Stimulated activated CD4-positive, alpha-beta T cell treated with anti-CD3 and anti-CD28 coated beads, Interleukin-1b, Interleukin-23, amount 100 ng/mL, for 24 hours (primary cell): ENCODE results near the gene METTL16.
"Not testable (repeated sequence)": the region's sequence is repeated elsewhere in the genome, so short reads cannot be mapped to it uniquely, and the experiment has no call there.

ENCODE experiments used
- DNase-seq, 4 experiments: peaks; one replicate each; pipeline ENCODE4 v3.0.0-alpha.2; 2020; ENCODE audit warnings: low read depth in 4 of 4, low spot score in 1 of 4

METTL16 gene, protein sequence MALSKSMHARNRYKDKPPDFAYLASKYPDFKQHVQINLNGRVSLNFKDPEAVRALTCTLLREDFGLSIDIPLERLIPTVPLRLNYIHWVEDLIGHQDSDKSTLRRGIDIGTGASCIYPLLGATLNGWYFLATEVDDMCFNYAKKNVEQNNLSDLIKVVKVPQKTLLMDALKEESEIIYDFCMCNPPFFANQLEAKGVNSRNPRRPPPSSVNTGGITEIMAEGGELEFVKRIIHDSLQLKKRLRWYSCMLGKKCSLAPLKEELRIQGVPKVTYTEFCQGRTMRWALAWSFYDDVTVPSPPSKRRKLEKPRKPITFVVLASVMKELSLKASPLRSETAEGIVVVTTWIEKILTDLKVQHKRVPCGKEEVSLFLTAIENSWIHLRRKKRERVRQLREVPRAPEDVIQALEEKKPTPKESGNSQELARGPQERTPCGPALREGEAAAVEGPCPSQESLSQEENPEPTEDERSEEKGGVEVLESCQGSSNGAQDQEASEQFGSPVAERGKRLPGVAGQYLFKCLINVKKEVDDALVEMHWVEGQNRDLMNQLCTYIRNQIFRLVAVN

DNA sequence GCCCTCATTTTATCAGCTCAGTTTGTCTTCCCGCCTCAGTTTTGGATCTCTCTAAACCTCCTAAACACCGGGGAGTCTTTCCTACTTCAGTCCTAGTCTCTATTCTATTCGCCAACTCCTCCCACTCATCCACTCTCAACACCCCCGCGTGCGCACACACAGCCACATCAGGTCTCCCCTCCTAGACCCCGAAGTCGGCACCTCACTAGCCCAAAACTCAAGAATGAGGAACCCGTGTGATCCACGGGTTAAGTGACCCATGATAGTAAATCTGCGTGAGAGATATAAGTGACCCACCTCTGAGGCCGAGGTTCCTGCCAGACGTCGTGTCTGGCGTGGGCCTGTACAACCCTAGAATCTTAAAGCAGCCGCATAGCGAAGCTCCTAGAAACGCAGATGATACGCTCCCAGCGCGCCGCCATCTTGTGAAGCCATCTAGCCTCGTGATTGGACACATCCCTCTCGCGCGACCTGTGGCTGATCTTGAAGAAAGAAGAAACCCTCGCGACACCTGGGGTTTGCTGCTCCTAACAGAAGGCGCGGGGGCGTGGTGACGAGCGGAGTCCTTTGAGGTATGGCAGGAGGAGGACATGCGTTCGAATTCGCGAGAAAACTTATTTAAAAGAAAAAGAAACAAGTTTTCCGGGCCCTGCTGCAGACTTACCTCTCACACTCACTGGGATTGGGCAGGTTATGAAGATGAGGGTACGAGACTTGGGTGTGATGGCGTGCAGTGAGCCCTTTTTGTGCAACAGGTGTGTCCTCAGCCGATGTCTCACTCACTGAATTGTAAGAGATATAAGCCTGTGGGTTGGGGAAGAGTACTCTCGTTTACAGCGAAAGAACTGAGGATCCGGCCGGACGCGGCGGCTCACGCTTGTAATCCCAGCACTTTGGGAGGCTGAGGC is at the start of gene METTL16:
TSS of gene METTL16 (minus strand) at position 427 of the 908 bp plus-strand sequence. CDS start 9,557 bp downstream, outside the sequence.
- DNase-seq = peak; percentile 93 to 99 (median 96)

DNA sequence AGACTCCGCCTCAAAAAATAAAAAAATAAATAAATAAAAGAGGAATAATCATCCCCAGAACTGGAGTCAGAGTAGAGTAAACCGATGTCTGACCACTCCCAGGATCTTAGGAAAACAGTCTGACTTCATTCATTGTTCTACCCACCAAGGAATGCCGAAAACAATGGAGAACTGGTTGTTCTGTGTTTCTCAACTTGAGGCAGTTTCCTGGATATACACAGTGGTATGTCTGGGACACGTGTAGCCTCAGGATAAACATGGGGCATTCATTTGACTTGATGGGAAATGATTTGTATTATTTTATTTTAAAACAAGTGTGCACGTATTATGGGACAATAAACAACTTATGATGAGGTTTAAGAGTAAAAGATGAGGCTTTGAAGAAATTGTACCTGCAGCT is 49.0 kb upstream of the METTL16 start:
- DNase-seq = no peak

DNA sequence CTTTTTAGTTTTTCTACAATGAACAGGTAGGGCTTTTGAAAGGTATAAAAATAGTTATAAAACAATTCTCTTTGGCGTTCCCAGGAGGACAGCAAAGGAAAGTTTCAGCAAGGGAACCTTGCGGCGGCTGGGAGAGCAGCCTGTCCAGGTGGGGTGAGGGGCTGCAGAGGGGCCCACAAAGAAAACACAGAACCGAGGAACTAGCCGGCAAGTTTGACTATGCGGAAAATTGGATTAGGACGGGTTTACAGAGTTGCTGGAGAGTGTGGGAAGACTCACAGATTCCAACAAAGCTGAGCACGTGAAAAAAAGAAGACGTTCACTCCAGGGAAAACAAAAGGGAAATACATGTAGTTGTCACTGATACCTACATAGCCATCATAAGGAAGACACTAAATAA is 40.2 kb upstream of the METTL16 start:
- DNase-seq = no peak

DNA sequence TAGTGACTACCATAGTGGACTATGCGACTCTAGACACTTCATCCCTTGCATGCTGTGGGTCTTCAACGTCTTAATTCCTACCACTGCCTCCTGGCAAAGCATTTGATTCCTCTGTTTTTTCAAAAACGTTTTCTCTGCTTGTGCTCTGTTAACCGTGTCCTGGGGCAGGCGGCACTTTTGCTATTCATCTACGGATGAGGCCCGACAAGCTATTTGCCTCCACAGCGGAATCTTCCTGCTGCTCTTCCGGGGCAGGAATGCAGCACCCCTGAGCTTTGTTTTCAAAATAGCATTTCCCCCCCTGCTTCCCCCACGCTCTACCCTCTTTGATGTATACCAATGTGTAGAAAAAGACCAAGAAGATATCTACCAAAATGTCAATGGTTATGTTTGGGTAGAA is 39.8 kb upstream of the METTL16 start:
- DNase-seq = no peak

DNA sequence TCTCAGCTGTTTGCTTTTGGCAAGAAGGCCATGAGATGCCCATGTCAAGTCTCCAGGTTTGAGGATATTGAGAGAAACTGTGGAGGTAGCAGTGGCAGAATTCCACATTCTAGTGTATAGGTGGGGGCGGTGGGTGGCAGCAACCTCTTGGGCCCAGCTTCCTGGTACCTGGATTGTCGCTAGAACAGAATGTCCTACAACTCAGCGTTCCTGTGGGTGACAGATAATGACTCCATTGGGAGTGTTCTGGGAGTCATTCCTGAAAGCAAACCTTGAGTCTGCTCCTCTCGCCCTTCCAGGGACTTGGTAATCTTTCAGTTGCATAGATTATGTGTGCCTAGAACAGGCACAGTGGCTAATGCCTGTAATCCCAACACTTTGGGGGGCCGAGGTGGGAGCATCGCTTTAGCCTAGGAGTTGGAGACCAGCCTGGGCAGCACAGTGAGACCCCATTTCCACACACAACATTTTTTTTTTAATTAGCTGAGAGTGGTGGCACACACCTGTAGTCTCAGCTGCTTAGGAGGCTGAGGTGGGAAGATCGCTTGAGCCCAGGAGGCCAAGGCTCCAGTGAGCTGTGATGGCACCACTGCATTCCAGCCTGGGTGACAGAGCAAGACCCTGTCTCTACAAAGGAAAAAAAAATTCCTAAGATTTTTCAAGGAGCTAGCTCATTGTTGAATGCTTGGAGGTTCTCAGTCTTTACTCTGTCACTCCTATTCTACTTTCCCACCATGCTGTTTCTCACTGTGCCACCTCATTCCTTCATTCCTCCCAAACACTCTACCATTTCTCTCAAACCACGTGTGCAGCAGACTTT is 37.9 kb upstream of the METTL16 start:
- no peak for DNase-seq

DNA sequence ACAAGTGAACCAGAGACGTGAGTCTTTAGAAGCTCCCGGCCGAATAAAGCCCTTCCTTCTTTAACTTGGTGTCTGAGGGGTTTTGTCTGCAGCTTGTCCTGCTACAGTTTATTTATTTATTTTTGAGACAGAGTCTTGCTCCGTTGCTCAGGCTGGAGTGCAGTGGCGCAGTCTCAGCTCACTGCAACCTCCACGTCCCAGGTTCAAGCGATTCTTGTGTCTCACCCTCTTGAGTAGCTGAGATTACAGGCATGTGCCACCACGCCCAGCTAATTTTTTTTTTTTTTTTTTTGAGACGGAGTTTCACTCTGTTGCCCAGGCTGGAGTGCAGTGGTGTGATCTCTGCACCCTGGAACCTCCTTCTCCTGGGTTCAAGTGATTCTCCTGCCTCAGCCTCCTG is 36.3 kb upstream of the METTL16 start:
- DNase-seq = not testable (repeated sequence)

DNA sequence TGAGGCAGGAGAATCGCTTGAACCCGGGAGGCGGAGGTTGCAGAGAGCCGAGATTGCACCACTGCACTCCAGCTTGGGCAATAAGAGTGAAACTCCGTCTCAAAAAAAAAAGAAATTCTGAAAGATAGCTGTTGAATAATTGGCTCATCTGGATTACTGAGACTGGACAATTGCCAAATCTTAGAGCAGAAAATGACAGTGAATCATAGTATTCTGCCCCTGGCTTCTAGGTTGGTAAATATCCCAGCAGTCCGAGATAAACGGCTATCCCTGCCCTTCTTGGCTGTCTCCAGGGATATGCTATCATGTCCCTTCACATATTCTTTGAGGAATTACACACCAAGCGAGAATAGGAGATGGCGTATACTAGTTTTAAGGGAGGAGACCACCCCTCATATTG is 35.5 kb upstream of the METTL16 start:
- DNase-seq = no peak

DNA sequence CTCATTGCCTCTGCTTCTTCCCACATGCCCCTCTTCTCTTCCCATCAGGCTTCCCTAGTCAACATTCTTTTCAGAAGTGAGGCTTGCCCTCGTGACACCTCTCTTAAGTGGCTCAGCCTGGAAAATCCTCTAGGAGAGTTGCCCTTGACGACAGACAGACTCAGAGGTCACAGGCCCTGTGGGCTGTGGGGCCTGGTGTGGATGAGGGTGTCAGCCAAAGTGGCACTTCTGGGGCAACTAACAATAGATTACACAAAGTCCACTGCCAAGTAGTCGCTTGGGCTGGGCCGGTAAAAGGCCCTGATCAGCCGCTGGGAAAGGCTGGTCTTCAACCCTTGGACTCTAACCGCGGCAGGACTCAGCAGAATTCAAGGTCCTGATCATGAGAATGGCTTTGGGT is 33.7 kb upstream of the METTL16 start:
- no peak for DNase-seq

DNA sequence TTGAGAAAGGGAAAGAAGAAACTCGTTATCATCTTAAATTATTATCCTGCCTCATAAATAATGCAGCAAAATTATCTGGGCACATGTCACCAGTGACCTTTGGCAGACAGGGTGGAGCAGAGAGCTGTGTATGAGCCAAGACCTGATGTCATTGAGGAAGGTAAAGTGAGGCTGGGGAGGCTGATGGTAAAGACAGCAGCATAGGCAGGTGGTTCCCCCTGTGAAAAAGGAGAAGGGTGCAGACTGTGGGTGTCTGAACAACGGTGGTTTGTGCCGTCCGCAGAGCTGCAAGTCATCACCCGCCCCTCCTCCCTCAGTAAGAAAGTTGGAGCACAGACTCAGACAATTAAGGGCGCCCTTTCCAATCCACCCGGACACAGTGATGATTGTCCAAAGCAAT is 30.8 kb upstream of the METTL16 start:
- no peak for DNase-seq

DNA sequence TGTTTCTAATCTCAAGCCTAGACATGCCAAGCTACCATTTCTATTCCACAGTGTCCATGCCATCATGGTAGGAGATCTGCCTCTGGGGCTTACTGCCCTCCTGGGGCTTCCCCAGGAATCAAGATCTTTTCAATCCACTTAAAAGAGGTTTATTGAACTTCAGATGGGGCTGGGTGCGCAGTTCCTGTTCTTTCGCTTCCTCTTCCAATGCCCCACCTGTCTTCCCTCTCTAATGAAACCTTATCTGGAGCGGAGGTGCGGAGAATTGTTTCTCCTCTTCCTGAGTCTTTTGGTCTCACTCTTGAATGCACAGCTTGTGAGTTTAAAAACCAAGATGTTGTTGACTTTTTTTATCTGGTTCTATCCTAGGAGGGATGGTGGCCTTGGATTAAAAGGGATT is 30.4 kb upstream of the METTL16 start:
- DNase-seq = no peak

DNA sequence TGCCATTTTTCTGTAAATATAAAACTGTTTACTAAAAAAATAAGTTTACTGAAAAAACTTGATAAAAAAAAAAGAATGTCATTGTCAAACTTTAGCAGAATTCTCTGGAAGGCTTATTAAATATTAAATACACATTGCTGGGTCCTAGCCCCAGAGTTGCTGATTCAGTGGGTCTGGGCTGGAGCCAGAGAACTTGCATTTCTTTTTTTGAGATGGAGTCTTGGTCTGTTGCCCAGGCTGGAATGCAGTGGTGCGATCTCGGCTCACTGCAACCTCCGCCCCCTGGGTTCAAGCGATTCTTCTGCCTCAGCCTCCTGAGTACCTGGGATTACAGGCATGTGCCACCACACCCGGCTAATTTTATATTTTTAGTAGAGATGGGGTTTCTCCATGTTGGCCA is 25.9 kb upstream of the METTL16 start:
- not testable (repeated sequence) for DNase-seq

DNA sequence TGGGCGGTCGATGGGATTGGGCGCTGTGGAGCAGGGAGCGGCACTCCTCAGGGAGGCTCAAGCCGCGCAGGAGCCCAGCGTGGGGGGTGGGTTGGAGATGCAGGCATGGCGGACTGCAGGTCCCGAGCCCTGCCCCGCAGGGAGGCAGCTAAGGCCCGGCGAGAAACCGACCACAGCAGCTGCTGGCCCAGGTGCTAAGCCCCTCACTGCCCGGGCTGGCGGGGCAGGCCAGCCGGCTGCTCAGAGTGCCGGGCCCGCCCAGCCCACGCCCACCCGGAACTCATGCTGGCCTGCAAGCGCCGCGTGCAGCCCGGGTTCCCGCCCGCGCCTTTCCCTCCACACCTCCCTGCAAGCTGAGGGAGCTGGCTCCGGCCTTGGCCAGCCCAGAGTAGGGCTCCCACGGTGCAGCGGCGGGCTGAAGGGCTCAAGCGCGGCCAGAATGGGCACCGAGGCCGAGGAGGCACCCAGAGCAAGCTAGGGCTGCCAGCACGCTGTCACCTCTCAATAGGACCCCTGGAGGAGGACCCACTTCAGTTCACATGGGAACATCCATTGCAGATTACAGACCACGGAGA is 20.5 kb upstream of the METTL16 start:
- DNase-seq = no peak

DNA sequence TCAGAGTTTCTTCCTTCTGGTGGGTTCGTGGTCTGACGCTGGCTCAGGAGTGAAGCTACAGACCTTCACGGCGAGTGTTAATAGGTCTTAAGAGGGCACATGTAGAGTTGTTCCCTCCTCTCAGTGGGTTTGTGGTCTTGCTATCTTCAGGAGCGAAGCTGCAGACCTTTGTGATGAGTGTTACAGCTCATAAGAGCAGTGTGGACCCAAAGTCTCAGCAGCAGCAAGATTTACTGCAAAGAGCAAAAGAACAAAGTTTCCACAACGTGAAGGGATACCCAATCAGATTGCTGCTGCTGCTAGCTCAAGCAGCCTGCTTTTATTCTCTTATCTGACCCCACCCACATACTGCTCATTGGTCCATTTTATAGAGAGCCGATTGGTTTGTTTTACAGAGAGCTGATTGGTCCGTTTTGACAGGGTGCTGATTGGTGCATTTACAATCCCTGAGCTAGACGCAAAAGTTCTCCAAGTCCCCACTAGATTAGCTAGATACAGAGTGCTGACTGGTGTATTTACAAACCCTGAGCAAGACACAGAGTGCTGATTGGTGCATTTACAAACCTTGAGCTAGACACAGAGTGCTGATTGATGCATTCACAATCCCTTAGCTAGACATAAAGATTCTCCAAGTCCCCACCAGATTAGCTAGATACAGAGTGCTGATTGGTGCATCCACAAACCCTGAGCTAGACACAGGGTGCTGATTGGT is 19.7 kb upstream of the METTL16 start:
- not testable (repeated sequence) for DNase-seq

DNA sequence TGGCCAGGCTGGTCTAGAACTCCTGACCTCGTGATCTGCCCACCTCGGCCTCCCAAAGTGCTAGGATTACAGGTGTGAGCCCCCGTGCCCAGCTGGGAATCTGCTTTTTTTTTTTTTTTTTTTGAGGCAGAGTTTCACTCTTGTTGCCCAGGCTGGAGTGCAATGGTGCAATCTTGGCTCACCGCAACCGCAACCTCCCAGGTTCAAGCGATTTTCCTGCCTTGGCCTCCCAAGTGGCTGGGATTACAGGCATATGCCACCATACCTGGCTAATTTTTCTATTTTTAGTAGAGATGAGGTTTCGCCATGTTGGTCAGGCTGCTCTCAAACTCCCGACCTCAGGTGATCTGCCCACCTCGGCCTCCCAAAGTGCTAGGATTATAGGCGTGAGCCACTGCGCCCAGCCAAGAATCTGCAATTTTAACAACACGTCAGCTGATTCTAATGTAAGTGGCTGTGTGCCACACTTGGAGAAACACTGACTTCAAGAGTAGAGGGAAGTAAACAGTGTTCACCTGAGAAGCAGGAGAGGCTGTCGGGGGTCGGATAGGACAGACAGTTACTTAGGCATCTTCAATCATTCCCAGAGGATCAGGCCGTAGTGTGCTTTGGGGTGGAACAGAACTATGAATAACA is 10.2 kb upstream of the METTL16 start:
- DNase-seq = not testable (repeated sequence)

DNA sequence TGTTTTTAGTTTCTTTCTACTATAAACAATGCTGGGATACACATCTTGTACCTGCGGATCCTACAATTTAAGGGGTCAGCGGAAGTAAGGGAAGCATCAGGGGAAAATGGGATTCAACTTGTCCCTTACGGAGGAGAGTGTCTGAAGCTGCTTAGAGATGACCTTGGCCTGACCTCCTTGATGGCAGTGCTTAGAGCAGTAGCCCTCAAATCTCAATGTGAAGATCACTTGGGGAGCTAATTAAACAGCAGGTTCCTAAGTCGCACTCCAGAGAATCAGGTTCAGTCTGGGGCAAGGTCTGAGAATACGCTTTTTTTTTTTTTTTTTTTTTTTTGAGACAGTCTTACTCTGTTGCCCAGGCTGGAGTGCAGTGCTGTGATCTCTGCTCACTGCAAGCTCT is 9.6 kb upstream of the METTL16 start:
- no peak for DNase-seq

DNA sequence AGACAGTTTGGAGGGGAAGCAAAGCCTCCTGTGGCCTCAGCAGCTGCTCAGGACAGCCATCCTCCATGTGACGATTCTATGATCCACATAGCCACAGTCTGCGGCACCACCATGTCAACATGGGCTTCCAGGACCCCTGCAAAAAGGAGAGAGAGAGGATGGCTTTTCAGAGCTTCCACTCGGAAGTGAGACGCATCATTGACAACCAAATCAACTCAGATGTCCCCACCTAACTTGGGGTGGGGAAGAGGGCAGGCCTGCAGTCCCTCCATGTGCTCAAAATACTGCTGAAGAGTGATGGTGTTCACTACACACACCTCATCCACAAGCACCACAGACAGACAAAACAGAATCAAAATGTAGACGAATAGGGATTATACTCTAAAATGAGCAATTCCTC is 5.9 kb upstream of the METTL16 start:
- DNase-seq = no peak

DNA sequence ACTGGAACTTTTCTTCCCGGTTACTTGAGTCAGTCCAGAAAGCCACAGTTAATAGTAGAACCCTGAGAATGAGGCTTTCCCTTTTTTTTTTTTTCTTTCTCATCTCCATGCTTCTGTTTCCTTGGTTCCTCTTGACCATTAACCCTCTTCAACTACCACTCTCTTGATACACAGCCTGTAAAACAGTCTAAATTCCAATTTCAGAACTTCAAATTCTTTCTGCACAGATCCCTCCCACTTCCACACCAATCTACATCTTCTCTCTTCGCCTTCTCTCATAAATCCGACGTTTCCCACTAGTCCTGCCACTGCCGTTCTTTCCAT is 588 bp downstream of the METTL16 start:
- DNase-seq = no peak

DNA sequence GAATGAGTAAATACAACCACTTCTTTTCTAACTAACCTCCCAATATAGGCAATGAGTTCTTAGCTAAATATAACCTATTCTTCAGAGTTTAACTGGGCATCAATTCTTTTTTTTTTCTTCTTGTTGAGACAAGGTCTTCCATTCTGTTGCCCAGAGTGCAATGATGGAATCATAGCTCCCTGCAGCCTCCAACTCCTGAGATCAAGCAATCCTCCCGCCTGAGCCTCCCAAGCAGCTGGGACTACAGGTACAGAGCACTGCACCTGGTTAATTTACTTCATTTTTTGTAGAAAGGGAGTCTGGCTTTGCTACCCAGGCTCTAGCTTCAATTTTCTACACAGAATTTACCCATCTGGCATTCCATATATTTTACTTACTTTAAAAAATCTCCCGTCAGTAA is 1.1 kb downstream of the METTL16 start:
- no peak for DNase-seq

DNA sequence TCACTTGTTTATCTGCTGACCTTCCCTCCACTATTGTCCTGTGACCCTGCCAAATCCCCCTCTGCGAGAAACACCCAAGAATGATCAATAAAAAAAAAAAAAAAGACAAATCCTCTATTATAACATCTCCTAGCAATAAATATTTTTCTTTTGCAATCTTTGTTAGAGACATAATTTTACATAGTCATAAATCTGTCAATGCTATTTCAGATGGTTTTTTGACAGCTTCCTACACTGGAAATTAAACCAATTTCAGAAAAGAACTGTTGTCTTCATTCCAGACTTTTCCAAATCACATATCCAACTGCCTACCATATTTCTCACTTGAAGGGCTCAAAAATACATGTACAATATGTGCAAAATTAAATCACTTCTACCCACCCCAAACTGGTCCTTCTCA is 3.7 kb downstream of the METTL16 start:
- no peak for DNase-seq

DNA sequence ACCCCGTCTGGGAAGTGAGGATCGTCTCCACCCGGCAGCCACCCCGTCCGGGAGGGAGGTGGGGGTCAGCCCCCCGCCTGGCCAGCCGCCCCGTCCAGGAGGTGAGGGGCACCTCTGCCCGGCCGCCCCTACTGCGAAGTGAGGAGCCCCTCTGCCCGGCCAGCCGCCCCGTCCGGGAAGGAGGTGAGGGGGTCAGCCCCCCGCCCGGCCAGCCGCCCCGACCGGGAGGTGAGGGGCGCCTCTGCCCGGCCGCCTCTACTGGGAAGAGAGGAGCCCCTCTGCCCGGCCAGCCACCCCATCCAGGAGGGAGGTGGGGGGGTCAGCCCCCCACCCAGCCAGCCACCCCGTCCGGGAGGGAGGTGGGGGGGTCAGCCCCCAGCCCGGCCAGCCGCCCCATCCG is 4.7 kb downstream of the METTL16 start:
- not testable (repeated sequence) for DNase-seq
